GM19463 (cell line): ENCODE results near the gene CLEC1A.
A peak's percentile ranks its signal among the peaks of the same experiment; 100 is the strongest.

Experiments used
- ATAC-seq: cut with Tn5 transposase; IDR thresholded peaks from one replicate; pipeline ENCODE4 v1.9.1; 2021; ENCODE audit warnings: mild to moderate bottlenecking, moderate library complexity; ENCODE audit not compliant: unreplicated experiment

Gene CLEC1A

GRCh38 chr12:10098791-10099190, at the start of gene CLEC1A:
CLEC1A (minus strand) TSS chr12:10098985; CDS start chr12:10098922, 63 bp downstream.
- no peak for ATAC-seq

GRCh38 chr12:10147714-10148403, 49.1 kb upstream of the CLEC1A start:
- ATAC-seq: peak; percentile 81

- no peak for ATAC-seq
Measured at GRCh38 chr12:10142976-10143589, 44.3 kb upstream of the CLEC1A start.

GRCh38 chr12:10140001-10140400, 41.2 kb upstream of the CLEC1A start:
- ATAC-seq: no peak

- ATAC-seq: no peak
Measured at GRCh38 chr12:10136637-10137205, 37.9 kb upstream of the CLEC1A start.

- no peak for ATAC-seq
Measured at GRCh38 chr12:10135126-10135525, 36.3 kb upstream of the CLEC1A start.

GRCh38 chr12:10132850-10133370, 34.1 kb upstream of the CLEC1A start:
- no peak for ATAC-seq

- no peak for ATAC-seq
Measured at GRCh38 chr12:10131111-10131690, 32.4 kb upstream of the CLEC1A start.

- ATAC-seq: peak; percentile 95
Measured at GRCh38 chr12:10130042-10130441, 31.3 kb upstream of the CLEC1A start, which contains the start of gene CLEC7A. CLEC7A (minus strand) TSS chr12:10130199; CDS start chr12:10130082, 117 bp downstream.

- no peak for ATAC-seq
Measured at GRCh38 chr12:10128687-10129086, 29.9 kb upstream of the CLEC1A start.

GRCh38 chr12:10126413-10126812, 27.6 kb upstream of the CLEC1A start:
- ATAC-seq: no peak

GRCh38 chr12:10122689-10123088, 23.9 kb upstream of the CLEC1A start:
- no peak for ATAC-seq

GRCh38 chr12:10121278-10121677, 22.5 kb upstream of the CLEC1A start:
- ATAC-seq: no peak

- no peak for ATAC-seq
Measured at GRCh38 chr12:10119066-10119465, 20.3 kb upstream of the CLEC1A start.

GRCh38 chr12:10115890-10116289, 17.1 kb upstream of the CLEC1A start:
- ATAC-seq: no peak

GRCh38 chr12:10115311-10115710, 16.5 kb upstream of the CLEC1A start:
- no peak for ATAC-seq

GRCh38 chr12:10113920-10114319, 15.1 kb upstream of the CLEC1A start:
- ATAC-seq: no peak

GRCh38 chr12:10113075-10113474, 14.3 kb upstream of the CLEC1A start:
- no peak for ATAC-seq

- ATAC-seq: no peak
Measured at GRCh38 chr12:10111451-10111850, 12.7 kb upstream of the CLEC1A start.

- no peak for ATAC-seq
Measured at GRCh38 chr12:10110256-10110844, 11.6 kb upstream of the CLEC1A start.

GRCh38 chr12:10102322-10102721, 3.5 kb upstream of the CLEC1A start:
- no peak for ATAC-seq
